Subcutaneous abdominal adipose tissue (tissue), 5 donors: Measurements from ENCODE around the gene PBLD.

Source experiments
- H3K27ac ChIP-seq: one replicate; pipeline ENCODE4 v1.7.0; 2013; ENCODE audit warnings: low read depth, mild to moderate bottlenecking, inconsistent platforms, low read length, moderate library complexity
- H3K27me3 ChIP-seq, 5 donors: one replicate each; pipeline ENCODE4 v1.7.0; 2013; ENCODE audit warnings: low read length in 5 of 5, inconsistent platforms in 1 of 5; ENCODE audit not compliant: control insufficient read depth in 5 of 5, insufficient read depth in 4 of 5
- H3K36me3 ChIP-seq, 5 donors: one replicate each; pipeline ENCODE4 v1.7.0; 2013; ENCODE audit warnings: low read length in 5 of 5; ENCODE audit not compliant: control insufficient read depth in 5 of 5, insufficient read depth in 5 of 5
- H3K4me1 ChIP-seq, 5 donors: one replicate each; pipeline ENCODE4 v1.7.0; 2013; ENCODE audit warnings: low read length in 5 of 5, mild to moderate bottlenecking in 3 of 5, moderate library complexity in 1 of 5; ENCODE audit not compliant: control insufficient read depth in 5 of 5, insufficient read depth in 5 of 5
- H3K4me3 ChIP-seq, 5 donors: one replicate each; pipeline ENCODE4 v1.7.0; 2013; ENCODE audit warnings: low read length in 5 of 5, low read depth in 1 of 5
- H3K9ac ChIP-seq, 5 donors: one replicate each; pipeline ENCODE4 v1.7.0; 2013; ENCODE audit warnings: low read length in 5 of 5, mild to moderate bottlenecking in 4 of 5, moderate library complexity in 3 of 5
- H3K9me3 ChIP-seq, 5 donors: one replicate each; pipeline ENCODE4 v1.7.0; 2013; ENCODE audit warnings: low read length in 5 of 5; ENCODE audit not compliant: control insufficient read depth in 5 of 5
- donor health status: healthy.
- donor health status: healthy.
- donor health status: healthy.
- donor health status: healthy.
- donor health status: healthy.

PBLD gene

DNA sequence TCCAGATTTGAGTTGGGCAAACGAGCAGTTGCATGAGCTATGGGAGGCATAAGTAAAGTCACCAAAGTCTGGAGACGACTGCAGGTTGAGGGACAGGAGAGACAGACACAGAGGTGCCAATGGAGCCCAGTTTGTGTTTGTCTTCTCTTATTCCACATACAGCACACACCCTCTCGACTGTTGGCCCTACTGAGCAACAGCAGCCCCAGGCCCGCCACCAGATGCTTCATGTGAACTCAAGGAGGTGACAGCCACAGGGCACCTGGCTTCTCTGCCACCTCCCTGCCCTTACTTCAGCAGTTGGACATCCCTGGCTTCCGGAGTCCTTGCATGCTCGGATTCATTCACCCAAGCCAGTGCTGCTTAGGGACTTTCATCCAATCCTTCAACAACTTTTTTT is 94.4 kb downstream of the PBLD start:
- H3K9me3 ChIP-seq = no peaks in the 10 kb centered on the region
- no peaks in the 10 kb centered on the region for H3K4me1 ChIP-seq
- H3K4me3 ChIP-seq = no peak overlapping the region
- no peaks in the 10 kb centered on the region for H3K36me3 ChIP-seq
- no peak overlapping the region for H3K9ac ChIP-seq
- peaks cover 0 to 3% (median 0%) of the 10 kb centered on the region in 5 donors for H3K27me3 ChIP-seq
- H3K27ac ChIP-seq = no peak overlapping the region

DNA sequence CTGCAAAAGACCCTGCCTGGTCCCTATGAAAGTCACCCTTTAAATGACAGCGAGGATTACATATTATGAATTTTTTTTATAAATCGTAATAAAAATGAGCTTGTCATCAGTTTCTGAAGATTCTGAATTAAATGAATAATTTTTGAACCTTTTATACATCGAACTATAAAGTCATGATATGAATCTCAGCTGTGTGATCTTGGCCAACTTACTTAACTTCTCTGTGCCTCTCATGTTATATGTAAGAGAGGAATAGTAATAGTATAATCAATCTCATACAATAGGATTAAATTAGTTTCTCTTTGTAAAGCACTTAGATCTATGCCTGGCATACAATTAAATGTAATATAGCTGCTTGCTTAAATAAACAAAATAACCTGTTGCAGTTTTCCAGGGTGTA is 95.6 kb downstream of the PBLD start:
- H3K9me3 ChIP-seq = no peaks in the 10 kb centered on the region

GRCh38 chr10:68235581-68235980 is 97.1 kb downstream of the PBLD start:
- peaks cover 3 to 14% (median 13%) of the 10 kb centered on the region in 5 donors for H3K4me1 ChIP-seq
- H3K4me3 ChIP-seq = no peak overlapping the region
- peaks cover 0 to 3% (median 0%) of the 10 kb centered on the region in 5 donors for H3K27me3 ChIP-seq
- no peaks in the 10 kb centered on the region for H3K9me3 ChIP-seq
- no peak overlapping the region for H3K9ac ChIP-seq
- no peaks in the 10 kb centered on the region for H3K36me3 ChIP-seq
- H3K27ac ChIP-seq = no peak overlapping the region

More for the DNA sequence above, 95.6 kb downstream of the PBLD start:
- Histone ChIP-seq H3K36me3 (no peaks in the 10 kb centered on the region), H3K27me3 (peaks cover 0 to 3% (median 0%) of the 10 kb centered on the region in 5 donors), H3K27ac (no peak overlapping the region), H3K4me3 (no peak overlapping the region), H3K4me1 (peaks cover 0 to under 1% (median 0%) of the 10 kb centered on the region in 5 donors), H3K9ac (no peak overlapping the region)

DNA sequence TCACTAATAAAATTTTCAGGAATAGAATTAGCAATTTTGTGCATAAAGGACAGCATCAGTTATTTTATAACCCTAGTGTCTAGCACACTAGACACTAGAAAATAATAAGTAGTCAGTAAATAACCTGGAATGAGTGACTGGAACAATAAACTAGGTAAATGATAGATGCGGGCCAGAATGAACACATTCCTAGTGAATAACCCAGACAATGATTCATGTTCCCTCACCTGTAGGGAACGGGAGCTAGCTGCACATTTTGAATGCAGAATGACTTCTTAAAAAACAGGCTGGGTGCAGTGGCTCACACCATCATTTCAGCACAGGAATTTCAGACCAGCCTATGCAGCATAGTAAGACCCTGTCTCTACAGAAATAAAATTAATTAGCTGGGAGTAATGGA is 97.6 kb downstream of the PBLD start:
- Histone ChIP-seq H3K4me3 (no peak overlapping the region), H3K27ac (no peak overlapping the region), H3K27me3 (peaks cover 0 to 3% (median 0%) of the 10 kb centered on the region in 5 donors), H3K9ac (no peak overlapping the region), H3K9me3 (no peaks in the 10 kb centered on the region), H3K36me3 (no peaks in the 10 kb centered on the region), H3K4me1 (peaks cover 3 to 15% (median 13%) of the 10 kb centered on the region in 5 donors)

- Histone ChIP-seq H3K27me3 (peaks cover 0 to 5% (median 0%) of the 10 kb centered on the region in 5 donors), H3K9me3 (no peaks in the 10 kb centered on the region), H3K4me1 (peaks cover 3 to 15% (median 13%) of the 10 kb centered on the region in 5 donors), H3K9ac (no peak overlapping the region), H3K4me3 (no peak overlapping the region), H3K27ac (no peak overlapping the region), H3K36me3 (no peaks in the 10 kb centered on the region)
Observed at GRCh38 chr10:68233046-68233445, 99.7 kb downstream of the PBLD start.
